Spleen (tissue), 11 donors: Measurements from ENCODE around the gene COX5B. TPM values are rescaled to one million over a fixed set of nuclear protein-coding genes. Genes with fewer than 3 reads are reported as not detected.

Experiments used
- DNase-seq: peaks from one replicate; pipeline ENCODE4 v3.0.0-alpha.2; 2020
- H3K27ac ChIP-seq, 8 donors: fragments of 200-600 bp; sonication (generic) in 7 of 8; 1 replicate in 4 of 8; 2 replicates in 4 of 8; pipeline versions ENCODE4 v1.5.0 to v1.8.0; 2016 to 2021; ENCODE audit warnings: inconsistent platforms in 4 of 8, mild to moderate bottlenecking in 4 of 8, moderate library complexity in 1 of 8
- H3K27me3 ChIP-seq, 7 donors: fragments of 200-600 bp; sonication (generic) in 6 of 7; replicated peaks in 1 of 7; 1 replicate in 4 of 7; 2 replicates in 3 of 7; pipeline versions ENCODE4 v1.5.0 to v1.8.0; 2016 to 2021; ENCODE audit warnings: inconsistent platforms in 3 of 7, mild to moderate bottlenecking in 1 of 7
- H3K36me3 ChIP-seq, 6 donors: fragments of 200-600 bp; sonication (generic) in 5 of 6; 1 replicate in 4 of 6; 2 replicates in 2 of 6; pipeline versions ENCODE4 v1.5.0 to v1.8.0; 2016 to 2021; ENCODE audit warnings: inconsistent platforms in 2 of 6
- H3K4me1 ChIP-seq, 6 donors: fragments of 200-600 bp; sonication (generic) in 5 of 6; 1 replicate in 3 of 6; 2 replicates in 3 of 6; pipeline versions ENCODE4 v1.5.0 to v1.8.0; 2016 to 2021; ENCODE audit warnings: inconsistent platforms in 3 of 6
- H3K4me3 ChIP-seq, 8 donors: fragments of 200-600 bp; sonication (generic) in 7 of 8; 1 replicate in 4 of 8; 2 replicates in 4 of 8; pipeline versions ENCODE4 v1.5.0 to v1.8.0; 2016 to 2021; ENCODE audit warnings: inconsistent platforms in 4 of 8, mild to moderate bottlenecking in 4 of 8, moderate library complexity in 2 of 8
- H3K9me3 ChIP-seq, 8 donors: fragments of 200-600 bp; sonication (generic) in 7 of 8; 1 replicate in 4 of 8; 2 replicates in 4 of 8; pipeline versions ENCODE4 v1.5.0 to v1.8.0; 2016 to 2021; ENCODE audit warnings: inconsistent platforms in 4 of 8
- CTCF ChIP-seq, 11 experiments: fragments of 200-600 bp in 7 of 11; fragments of 450-650 bp in 4 of 11; sonication (generic) in 4 of 11; IDR thresholded peaks in 8 of 11; conservative IDR thresholded peaks in 3 of 11; 1 replicate in 7 of 11; 2 replicates in 4 of 11; pipeline versions ENCODE4 v1.4.0 to v1.8.0; 2016 to 2021; ENCODE audit warnings: antibody characterized with exemption in 11 of 11, inconsistent platforms in 4 of 11, mild to moderate bottlenecking in 1 of 11
- POLR2A ChIP-seq, 3 donors: fragments of 450-650 bp; IDR thresholded peaks; one replicate each; pipeline ENCODE4 v1.5.1; 2017; ENCODE audit warnings: antibody characterized with exemption in 3 of 3, mild to moderate bottlenecking in 1 of 3
- POLR2AphosphoS5 ChIP-seq, 3 donors: sonication (generic); formaldehyde crosslinking; IDR thresholded peaks; one replicate each; pipeline ENCODE4 v1.5.1; 2017; ENCODE audit warnings: antibody characterized with exemption in 3 of 3
- WGBS, 5 donors: extraction: QIAGEN DNeasy Blood & Tissue Kit in 3 of 5; methylation state at CpG; one replicate each; pipeline versions ENCODE4 v1.1.5 to v1.1.7; 2013 to 2018; 5-methylcytosine and 5-hydroxymethylcytosine counted together
- intact Hi-C: fragments of 100-400 bp; cut with DNase I; formaldehyde crosslinking; loops from one replicate; pipeline ENCODE4 v1.15.0; 2023; ENCODE audit warnings: low total_unique reads
- polyA plus RNA-seq, 3 donors: library from polyadenylated mRNA; stranded (reverse); fragments of 200-250 nt; gene quantifications; one replicate each; pipeline ENCODE4 v1.2.1, GENCODE V29; 2013
- total RNA-seq, 7 donors: library from RNA; depleted of rRNA in 3 of 7; stranded (reverse); fragments of >200 nt in 3 of 7; fragmentation: NEBNext Ultra II Directional in 4 of 7; extraction: Animal tissue kit (Norgen Biotek cat#: 25700) in 4 of 7; gene quantifications; one replicate each; pipeline versions ENCODE4 v1.1.0 to v1.2.1, GENCODE V29; 2016 to 2021
- donor health status: healthy with polysubstance abuse.
- donor health status: DM: no; HTN: no; CAD: no; lungs with moderate emphysema.
- donor health status: DM: no; HTN: no; CAD: no.
- donor health status: Bipolar disorder and iron deficiency.
- donor health status: healthy.
- donor health status: DM: no; HTN: no; CAD: no.
- donor health status: DM: yes; HTN: yes; CAD: no.

The COX5B gene
- total and polyA plus RNA-seq, 10 donors, result 138 to 341 (median 209) TPM

GRCh38 chr2:97644023-97644717 is 1.7 kb upstream of the COX5B start:
- Histone ChIP-seq H3K4me3 (no peak overlapping the region), H3K27ac (peak overlapping the region in 6 of 8 donors; percentile 95 to 97 (median 96))
- intact Hi-C loops, result no loop called here

GRCh38 chr2:97645112-97645694 is 659 bp upstream of the COX5B start:
- H3K27ac ChIP-seq, result peak overlapping the region; percentile 93 to 97 (median 96)
- DNase-seq, result peak; percentile 91
- TF ChIP-seq POLR2A (IDR thresholded peaks at IDR 0.05) (no peak), POLR2AphosphoS5 (IDR thresholded peaks at IDR 0.05) (no peak), CTCF (IDR thresholded peaks at IDR 0.05 in 8 of 11, conservative IDR thresholded peaks at IDR 0.05 in 3 of 11) (no peak)
- H3K9me3 ChIP-seq, result no peaks in the 10 kb centered on the region
- H3K4me1 ChIP-seq, result peaks cover 7 to 47% (median 30%) of the 10 kb centered on the region in 6 donors
- intact Hi-C loops, result no loop called here
- no peaks in the 10 kb centered on the region for H3K27me3 ChIP-seq
- peaks cover 5 to 34% (median 27%) of the 10 kb centered on the region in 6 donors for H3K36me3 ChIP-seq
- peak overlapping the region; percentile 87 to 100 (median 95) for H3K4me3 ChIP-seq
- WGBS, 5 donors, result 4 to 7% (median 4%) methylated on average over 19 of the region's 19 CpGs

More at GRCh38 chr2:97644023-97644717, 1.7 kb upstream of the COX5B start:
- H3K27me3 ChIP-seq, result no peaks in the 10 kb centered on the region
- peaks cover 7 to 43% (median 30%) of the 10 kb centered on the region in 6 donors for H3K4me1 ChIP-seq
- 91 to 97% (median 95%) methylated on average over 4 of the region's 4 CpGs for WGBS, 5 donors
- no peaks in the 10 kb centered on the region for H3K9me3 ChIP-seq
- no peak for TF ChIP-seq POLR2AphosphoS5 (IDR thresholded peaks at IDR 0.05)
- TF ChIP-seq CTCF (IDR thresholded peaks at IDR 0.05 in 8 of 11, conservative IDR thresholded peaks at IDR 0.05 in 3 of 11), result no peak
- TF ChIP-seq POLR2A (IDR thresholded peaks at IDR 0.05), result no peak
- H3K36me3 ChIP-seq, result peaks cover 5 to 24% (median 21%) of the 10 kb centered on the region in 6 donors
- DNase-seq, result no peak

GRCh38 chr2:97646977-97647376 is 1.1 kb downstream of the COX5B start:
- intact Hi-C loops, result no loop called here

More at GRCh38 chr2:97646977-97647376, 1.1 kb downstream of the COX5B start:
- Histone ChIP-seq H3K4me3 (peak overlapping the region in 7 of 8 donors; percentile 87 to 100 (median 95)), H3K27ac (peak overlapping the region in 6 of 8 donors; percentile 95 to 97 (median 96)), H3K36me3 (peaks cover 5 to 44% (median 30%) of the 10 kb centered on the region in 6 donors), H3K27me3 (no peaks in the 10 kb centered on the region), H3K4me1 (peaks cover 7 to 47% (median 30%) of the 10 kb centered on the region in 6 donors), H3K9me3 (no peaks in the 10 kb centered on the region)
- TF ChIP-seq POLR2AphosphoS5 (IDR thresholded peaks at IDR 0.05) (no peak), CTCF (IDR thresholded peaks at IDR 0.05 in 8 of 11, conservative IDR thresholded peaks at IDR 0.05 in 3 of 11) (no peak), POLR2A (IDR thresholded peaks at IDR 0.05) (no peak)
- WGBS, 5 donors, result 80 to 91% (median 85%) methylated on average over 4 of the region's 4 CpGs
- no peak for DNase-seq
